Subcutaneous adipose tissue (tissue), 4 donors: Measurements from ENCODE around the gene UTP3. TPM values are rescaled to one million over a fixed set of nuclear protein-coding genes. Genes with fewer than 3 reads are reported as not detected.

Source experiments
- CTCF ChIP-seq: fragments of 450-650 bp; IDR thresholded peaks from one replicate; pipeline ENCODE4 v1.5.1; 2016; ENCODE audit warnings: low read depth, mild to moderate bottlenecking, control low read depth, antibody characterized with exemption, moderate library complexity
- total RNA-seq, 4 donors: library from RNA; depleted of rRNA; stranded (reverse); fragments of >200 nt; gene quantifications; one replicate each; pipeline ENCODE4 v1.1.0, GENCODE V29; 2016

UTP3 gene
- total RNA-seq, 4 donors from 2014 or later: 12.2 to 26.1 (median 16.1) TPM

- no peak for TF ChIP-seq CTCF
These were observed 26.0 kb downstream of the UTP3 start for GRCh38 chr4:70714079-70714887.

GRCh38 chr4:70715097-70715496, 26.8 kb downstream of the UTP3 start:
- no peak for TF ChIP-seq CTCF

GRCh38 chr4:70718811-70719604, 30.7 kb downstream of the UTP3 start:
- no peak for TF ChIP-seq CTCF

GRCh38 chr4:70721747-70722146, 33.4 kb downstream of the UTP3 start, which contains the start of gene RUFY3:
Gene RUFY3, plus strand, starts transcription at chr4:70721964. Its CDS starts 610 bp downstream, at chr4:70722574.
- TF ChIP-seq CTCF: no peak

- TF ChIP-seq CTCF: no peak
These were observed 34.0 kb downstream of the UTP3 start for GRCh38 chr4:70722199-70722791.

GRCh38 chr4:70724463-70724862, 36.1 kb downstream of the UTP3 start:
- no peak for TF ChIP-seq CTCF

GRCh38 chr4:70725633-70726032, 37.3 kb downstream of the UTP3 start:
- no peak for TF ChIP-seq CTCF
